Breast epithelium (tissue), 4 donors: ENCODE measurements around the gene ABTB2. TPM values are rescaled to one million over a fixed set of nuclear protein-coding genes. Genes with fewer than 3 reads are reported as not detected.

ENCODE experiments used
- DNase-seq, 2 donors: peaks; one replicate each; pipeline ENCODE4 v3.0.0-alpha.2; 2019; ENCODE audit warnings: low spot score in 2 of 2
- H3K27ac ChIP-seq, 2 donors: fragments of 200-600 bp; sonication (generic) in 1 of 2; one replicate each; pipeline ENCODE4 v1.5.1; 2016 to 2019; ENCODE audit warnings: mild to moderate bottlenecking in 1 of 2
- H3K27me3 ChIP-seq, 2 donors: fragments of 200-600 bp; sonication (generic) in 1 of 2; one replicate each; pipeline versions ENCODE4 v1.5.1 to v1.6.0; 2017 to 2019; ENCODE audit warnings: control low read depth in 1 of 2, mild to moderate bottlenecking in 1 of 2
- H3K36me3 ChIP-seq: fragments of 200-600 bp; one replicate; pipeline ENCODE4 v1.5.1; 2019
- H3K4me1 ChIP-seq, 2 donors: fragments of 200-600 bp; sonication (generic); one replicate each; pipeline ENCODE4 v1.5.1; 2016 to 2019; ENCODE audit warnings: control low read depth in 1 of 2
- H3K4me3 ChIP-seq, 3 donors: fragments of 200-600 bp; sonication (generic); 1 replicate in 2 of 3; 2 replicates in 1 of 3; pipeline ENCODE4 v1.5.1; 2016 to 2019; ENCODE audit warnings: mild to moderate bottlenecking in 3 of 3, moderate library complexity in 2 of 3
- H3K9me3 ChIP-seq, 2 donors: fragments of 200-600 bp; sonication (generic) in 1 of 2; one replicate each; pipeline ENCODE4 v1.5.1; 2016 to 2019; ENCODE audit warnings: control low read depth in 1 of 2
- POLR2A ChIP-seq: fragments of 450-650 bp; IDR thresholded peaks from one replicate; pipeline ENCODE4 v1.6.1; 2016; ENCODE audit warnings: antibody characterized with exemption, mild to moderate bottlenecking, moderate library complexity
- POLR2AphosphoS5 ChIP-seq, 3 donors: sonication (generic); formaldehyde crosslinking; IDR thresholded peaks; one replicate each; pipeline ENCODE4 v1.6.1; 2017; ENCODE audit warnings: antibody characterized with exemption in 3 of 3
- intact Hi-C: fragments of 100-400 bp; cut with DNase I; formaldehyde crosslinking; loops from one replicate; pipeline ENCODE4 v1.15.1; 2023; ENCODE audit warnings: low total_unique reads
- total RNA-seq, 3 donors: library from RNA; depleted of rRNA; stranded (reverse); fragments of >200 nt; gene quantifications; one replicate each; pipeline ENCODE4 v1.1.0, GENCODE V29; 2016
- TF ChIP-seq, protein P1 (sequence below), 3 donors: fragments of 450-650 bp; IDR thresholded peaks; one replicate each; pipeline ENCODE4 v1.5.1; 2016 to 2017; ENCODE audit warnings: antibody characterized with exemption in 3 of 3, mild to moderate bottlenecking in 3 of 3, moderate library complexity in 3 of 3

Gene ABTB2
- total RNA-seq, 3 donors from 2014 or later, result 1.3 to 5.6 (median 1.9) TPM

DNA sequence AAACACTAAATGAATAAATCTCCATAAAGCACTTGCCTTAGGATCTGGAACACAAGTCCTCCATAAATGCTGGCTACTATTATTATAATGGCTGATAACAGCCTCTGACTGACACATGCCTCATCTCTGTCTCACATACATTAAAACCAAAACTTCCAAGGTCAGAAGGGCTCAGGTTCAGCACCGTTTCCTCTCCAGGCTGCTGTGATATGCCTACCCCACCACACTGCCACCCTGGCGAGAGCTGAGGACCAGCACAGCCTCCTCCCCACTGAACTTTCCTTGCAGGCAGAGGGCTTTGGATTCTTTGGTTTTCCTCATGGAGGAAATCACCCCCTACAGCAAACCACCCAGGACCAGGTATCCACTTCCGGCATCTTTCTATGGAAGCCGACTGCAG lies 112.8 kb downstream of the ABTB2 start:
- Histone ChIP-seq H3K27me3 (no peaks in the 10 kb centered on the region), H3K9me3 (no peaks in the 10 kb centered on the region), H3K4me3 (no peak overlapping the region), H3K36me3 (no peaks in the 10 kb centered on the region), H3K27ac (no peak overlapping the region), H3K4me1 (no peaks in the 10 kb centered on the region)
- intact Hi-C loops, result no loop called here
- TF ChIP-seq POLR2AphosphoS5 (IDR thresholded peaks at IDR 0.05) (no peak), POLR2A (no peak)
- TF ChIP-seq, protein P1, sequence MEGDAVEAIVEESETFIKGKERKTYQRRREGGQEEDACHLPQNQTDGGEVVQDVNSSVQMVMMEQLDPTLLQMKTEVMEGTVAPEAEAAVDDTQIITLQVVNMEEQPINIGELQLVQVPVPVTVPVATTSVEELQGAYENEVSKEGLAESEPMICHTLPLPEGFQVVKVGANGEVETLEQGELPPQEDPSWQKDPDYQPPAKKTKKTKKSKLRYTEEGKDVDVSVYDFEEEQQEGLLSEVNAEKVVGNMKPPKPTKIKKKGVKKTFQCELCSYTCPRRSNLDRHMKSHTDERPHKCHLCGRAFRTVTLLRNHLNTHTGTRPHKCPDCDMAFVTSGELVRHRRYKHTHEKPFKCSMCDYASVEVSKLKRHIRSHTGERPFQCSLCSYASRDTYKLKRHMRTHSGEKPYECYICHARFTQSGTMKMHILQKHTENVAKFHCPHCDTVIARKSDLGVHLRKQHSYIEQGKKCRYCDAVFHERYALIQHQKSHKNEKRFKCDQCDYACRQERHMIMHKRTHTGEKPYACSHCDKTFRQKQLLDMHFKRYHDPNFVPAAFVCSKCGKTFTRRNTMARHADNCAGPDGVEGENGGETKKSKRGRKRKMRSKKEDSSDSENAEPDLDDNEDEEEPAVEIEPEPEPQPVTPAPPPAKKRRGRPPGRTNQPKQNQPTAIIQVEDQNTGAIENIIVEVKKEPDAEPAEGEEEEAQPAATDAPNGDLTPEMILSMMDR (IDR thresholded peaks at IDR 0.05), result no peak
- DNase-seq, result no peak

DNA sequence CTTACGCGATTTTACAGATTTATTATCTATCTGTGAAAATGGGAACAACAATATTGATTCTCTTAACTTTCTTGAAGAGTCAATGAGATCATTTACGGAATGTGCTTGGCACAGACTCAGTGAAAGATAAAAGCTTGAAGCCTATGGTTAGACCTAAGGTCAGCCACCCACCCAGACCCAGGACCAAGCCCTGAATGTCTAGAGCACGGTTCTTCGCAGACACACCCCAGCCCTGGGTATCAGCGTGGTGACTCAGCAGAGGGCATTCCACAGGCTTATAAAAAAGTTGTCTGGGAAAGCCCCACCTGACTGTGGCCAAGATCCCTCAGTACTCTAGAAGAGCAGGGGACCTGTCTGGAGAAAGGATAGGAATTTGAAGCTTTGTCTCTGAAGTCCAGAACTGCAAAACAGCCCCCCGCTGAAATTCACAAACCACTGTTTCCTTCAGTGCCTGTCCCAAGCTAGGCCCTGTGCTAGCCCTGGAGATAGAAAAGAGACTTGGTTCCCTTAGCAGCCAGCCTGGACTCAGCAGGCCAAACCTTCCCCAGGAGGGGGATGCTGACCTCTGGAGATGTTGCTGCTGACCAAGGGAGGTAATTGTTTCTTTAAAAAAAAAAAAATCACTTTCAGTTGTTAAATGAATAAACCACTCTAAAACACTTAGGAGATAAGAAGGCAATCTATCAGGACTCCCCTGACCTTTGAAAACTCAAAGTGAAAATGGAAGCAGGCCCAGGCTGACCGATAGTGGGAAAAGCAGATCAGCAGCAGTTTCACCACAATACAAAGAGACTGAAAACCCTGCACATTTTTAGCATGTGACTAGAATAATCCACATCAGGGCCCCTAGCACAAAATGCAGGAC lies 114.0 kb downstream of the ABTB2 start:
- Histone ChIP-seq H3K27me3 (no peaks in the 10 kb centered on the region), H3K36me3 (no peaks in the 10 kb centered on the region), H3K4me3 (no peak overlapping the region), H3K4me1 (no peaks in the 10 kb centered on the region), H3K27ac (no peak overlapping the region), H3K9me3 (no peaks in the 10 kb centered on the region)
- intact Hi-C loops, result no loop called here
- TF ChIP-seq POLR2AphosphoS5 (IDR thresholded peaks at IDR 0.05), result no peak
- TF ChIP-seq, protein P1 (IDR thresholded peaks at IDR 0.05), result no peak
- TF ChIP-seq POLR2A, result no peak
- DNase-seq, result no peak

DNA sequence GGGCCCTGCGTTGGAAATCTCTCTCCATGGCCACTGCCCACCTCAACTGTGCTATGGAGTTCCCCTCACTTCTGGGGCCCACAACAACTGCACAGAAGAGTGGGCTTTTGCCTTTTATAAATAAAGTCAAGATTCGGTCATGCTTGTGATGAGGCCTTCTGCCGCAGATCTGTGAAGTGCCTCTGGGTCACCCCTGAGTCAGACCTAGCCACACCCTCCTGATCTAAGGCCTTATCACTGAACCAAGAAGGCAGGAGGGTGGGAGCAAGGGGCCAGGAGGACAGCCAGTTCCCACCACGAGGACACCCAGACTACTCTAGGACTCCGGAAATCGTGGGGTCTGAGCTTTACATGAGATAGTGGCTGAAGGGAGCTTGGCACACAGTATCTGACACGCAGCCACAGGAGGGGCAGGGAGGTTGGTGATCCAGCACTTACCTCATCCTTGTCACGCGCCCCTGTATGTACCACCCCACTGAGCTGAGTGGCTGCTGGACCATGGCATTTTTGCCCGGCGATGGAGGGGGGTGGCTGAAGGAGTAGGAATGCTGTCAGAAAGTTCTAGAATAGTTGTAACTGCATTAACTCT lies 115.7 kb downstream of the ABTB2 start:
- intact Hi-C loops, result no loop called here
- Histone ChIP-seq H3K36me3 (no peaks in the 10 kb centered on the region), H3K27me3 (no peaks in the 10 kb centered on the region), H3K27ac (no peak overlapping the region), H3K4me3 (no peak overlapping the region), H3K9me3 (no peaks in the 10 kb centered on the region), H3K4me1 (no peaks in the 10 kb centered on the region)
- DNase-seq, result no peak
- no peak for TF ChIP-seq POLR2AphosphoS5 (IDR thresholded peaks at IDR 0.05)
- TF ChIP-seq POLR2A, result no peak
- TF ChIP-seq, protein P1 (IDR thresholded peaks at IDR 0.05), result no peak

- no peaks in the 10 kb centered on the region for H3K4me1 ChIP-seq
- intact Hi-C loops, result no loop called here
- TF ChIP-seq POLR2A (no peak), POLR2AphosphoS5 (IDR thresholded peaks at IDR 0.05) (no peak)
- TF ChIP-seq, protein P1 (IDR thresholded peaks at IDR 0.05), result no peak
Observed at GRCh38 chr11:34240150-34240494, 117.7 kb downstream of the ABTB2 start.

DNA sequence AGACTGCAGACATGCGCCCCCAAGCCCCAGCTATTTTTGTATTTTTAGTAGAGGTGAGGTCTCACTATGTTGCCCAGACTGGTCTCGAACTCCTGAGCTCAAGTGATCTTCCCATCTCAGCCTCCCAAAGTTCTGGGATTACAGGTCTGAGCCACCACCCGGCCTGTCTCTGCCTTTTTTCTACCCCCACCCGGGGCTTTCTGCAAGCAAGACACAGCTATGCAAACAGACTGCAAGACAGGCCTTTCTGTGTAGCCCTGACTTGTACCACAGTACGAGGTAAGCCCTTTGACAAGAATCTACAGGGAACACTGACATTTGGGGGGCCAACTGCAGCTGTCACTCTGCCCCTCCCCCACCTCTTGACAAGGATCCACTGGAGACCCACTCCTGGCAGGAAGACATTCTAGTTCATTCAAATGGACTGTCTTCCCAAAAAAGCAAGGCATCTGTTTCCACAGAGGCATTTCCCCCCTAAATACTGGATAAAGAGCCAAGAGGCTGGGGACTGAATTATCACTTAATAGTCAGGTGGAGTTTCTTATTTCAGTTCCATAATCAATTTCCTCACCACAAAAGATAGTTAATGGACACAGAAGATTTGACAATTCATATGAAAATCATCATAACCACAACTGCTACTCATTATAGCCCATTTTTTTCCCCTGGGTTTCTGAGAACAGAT lies 118.2 kb downstream of the ABTB2 start:
- no peak overlapping the region for H3K27ac ChIP-seq
- no peaks in the 10 kb centered on the region for H3K9me3 ChIP-seq
- intact Hi-C loops, result no loop called here
- H3K4me3 ChIP-seq, result no peak overlapping the region
- no peaks in the 10 kb centered on the region for H3K27me3 ChIP-seq
- no peak for DNase-seq
- no peaks in the 10 kb centered on the region for H3K36me3 ChIP-seq
- TF ChIP-seq, protein P1 (IDR thresholded peaks at IDR 0.05), result no peak
- TF ChIP-seq POLR2AphosphoS5 (IDR thresholded peaks at IDR 0.05) (no peak), POLR2A (no peak)
- no peaks in the 10 kb centered on the region for H3K4me1 ChIP-seq

More at GRCh38 chr11:34240150-34240494, 117.7 kb downstream of the ABTB2 start:
- Histone ChIP-seq H3K27me3 (no peaks in the 10 kb centered on the region), H3K27ac (no peak overlapping the region), H3K9me3 (no peaks in the 10 kb centered on the region), H3K36me3 (no peaks in the 10 kb centered on the region), H3K4me3 (no peak overlapping the region)
- no peak for DNase-seq
